WTC11 (cell line): ENCODE data around the gene LGALS3. TPM values are rescaled to one million over a fixed set of nuclear protein-coding genes. Genes with fewer than 3 reads are reported as not detected.

ENCODE experiments used
- ATAC-seq: fragments of 200-7000 bp; cut with Tn5 transposase; 2 replicates; pipeline ENCODE4 v1.10.0; 2021; ENCODE audit warnings: mild to moderate bottlenecking, moderate library complexity
- CTCF ChIA-PET: fragments of 300-600 bp; sonication (Branson Sonifier 250); formaldehyde crosslinking; loops from one replicate; lab custom pipeline; 2021; ENCODE audit warnings: antibody characterized with exemption; lab: Charles Lee
- POLR2A ChIA-PET: fragments of 350-600 bp; sonication (Branson Sonifier 250); formaldehyde crosslinking; loops from one replicate; lab custom pipeline; 2021; ENCODE audit warnings: antibody characterized with exemption; lab: Charles Lee
- DNase-seq: peaks from one replicate; pipeline ENCODE4 v3.0.0; 2021; ENCODE audit warnings: low spot score
- H3K27ac Mint-ChIP-seq: 2 replicates; pipeline ENCODE4 v1.8.0; 2021; ENCODE audit warnings: mixed read lengths
- H3K27me3 Mint-ChIP-seq: 2 replicates; pipeline ENCODE4 v1.8.0; 2021; ENCODE audit warnings: low read depth, mild to moderate bottlenecking, moderate library complexity, mixed read lengths
- H3K36me3 Mint-ChIP-seq: 2 replicates; pipeline ENCODE4 v1.8.0; 2021; ENCODE audit warnings: mixed read lengths
- H3K4me1 Mint-ChIP-seq: 2 replicates; pipeline ENCODE4 v1.8.0; 2022; ENCODE audit warnings: mixed read lengths
- H3K4me3 Mint-ChIP-seq: 2 replicates; pipeline ENCODE4 v1.8.0; 2021; ENCODE audit warnings: mild to moderate bottlenecking, moderate library complexity, mixed read lengths
- H3K9me3 Mint-ChIP-seq: 2 replicates; pipeline ENCODE4 v1.8.0; 2021; ENCODE audit warnings: mixed read lengths
- AR ChIP-seq: fragments of 250-450 bp; sonication (Bioruptor Pico); IDR thresholded peaks from 2 replicates; pipeline ENCODE4 v1.9.0; 2021; ENCODE audit warnings: mild to moderate bottlenecking
- ARID4B ChIP-seq: sonication (generic); formaldehyde crosslinking; IDR thresholded peaks from 2 replicates; pipeline ENCODE4 v1.8.0; 2023; ENCODE audit warnings: missing genetic modification reagents, mild to moderate bottlenecking, borderline replicate concordance
- ATF2 ChIP-seq: sonication (generic); formaldehyde crosslinking; IDR thresholded peaks from 2 replicates; pipeline ENCODE4 v1.8.1; 2022; ENCODE audit warnings: low read depth, missing genetic modification reagents, borderline replicate concordance
- CREB1 ChIP-seq: sonication (generic); formaldehyde crosslinking; IDR thresholded peaks from 2 replicates; pipeline ENCODE4 v1.8.0; 2023; ENCODE audit warnings: mild to moderate bottlenecking, missing genetic modification reagents
- EMX1 ChIP-seq: fragments of 250-450 bp; sonication (Bioruptor Pico); IDR thresholded peaks from 2 replicates; pipeline ENCODE4 v1.8.0; 2021; ENCODE audit warnings: mild to moderate bottlenecking
- ERG ChIP-seq: fragments of 250-450 bp; sonication (Bioruptor Pico); IDR thresholded peaks from 2 replicates; pipeline ENCODE4 v1.8.0; 2021; ENCODE audit warnings: mild to moderate bottlenecking
- FOXP1 ChIP-seq: sonication (generic); formaldehyde crosslinking; IDR thresholded peaks from 2 replicates; pipeline ENCODE4 v1.8.0; 2022; ENCODE audit warnings: missing genetic modification reagents, mild to moderate bottlenecking, moderate library complexity, borderline replicate concordance
- GABPB1 ChIP-seq: sonication (generic); formaldehyde crosslinking; IDR thresholded peaks from 2 replicates; pipeline ENCODE4 v1.8.1; 2023; ENCODE audit warnings: mild to moderate bottlenecking, missing genetic modification reagents
- GTF2I ChIP-seq: fragments of 250-450 bp; sonication (Bioruptor Pico); conservative IDR thresholded peaks from 2 replicates; pipeline ENCODE4 v1.4.0; 2021; ENCODE audit warnings: mild to moderate bottlenecking
- HMGXB4 ChIP-seq: sonication (generic); formaldehyde crosslinking; IDR thresholded peaks from 2 replicates; pipeline ENCODE4 v1.8.1; 2023; ENCODE audit warnings: mild to moderate bottlenecking, moderate library complexity, missing genetic modification reagents
- JAZF1 ChIP-seq: fragments of 250-450 bp; sonication (Bioruptor Pico); IDR thresholded peaks from 2 replicates; pipeline ENCODE4 v1.9.0; 2021; ENCODE audit warnings: moderate library complexity, mild to moderate bottlenecking, inconsistent platforms
- JUN ChIP-seq: sonication (generic); formaldehyde crosslinking; IDR thresholded peaks from 2 replicates; pipeline ENCODE4 v1.8.0; 2023; ENCODE audit warnings: mild to moderate bottlenecking, missing genetic modification reagents
- MAX ChIP-seq: sonication (generic); formaldehyde crosslinking; IDR thresholded peaks from 2 replicates; pipeline ENCODE4 v1.8.0; 2022; ENCODE audit warnings: mild to moderate bottlenecking, missing genetic modification reagents
- SMAD4 ChIP-seq: sonication (generic); formaldehyde crosslinking; IDR thresholded peaks from 2 replicates; pipeline ENCODE4 v1.8.0; 2022; ENCODE audit warnings: mild to moderate bottlenecking, missing genetic modification reagents
- STAT6 ChIP-seq: sonication (generic); formaldehyde crosslinking; conservative IDR thresholded peaks from 2 replicates; pipeline ENCODE4 v1.8.1; 2023; ENCODE audit warnings: mild to moderate bottlenecking, low read depth, missing genetic modification reagents, moderate library complexity
- TCF7 ChIP-seq: sonication (generic); formaldehyde crosslinking; IDR thresholded peaks from 2 replicates; pipeline ENCODE4 v1.8.0; 2022; ENCODE audit warnings: mild to moderate bottlenecking, low read depth, missing genetic modification reagents, moderate library complexity
- ZNF138 ChIP-seq: sonication (generic); formaldehyde crosslinking; conservative IDR thresholded peaks from 2 replicates; pipeline ENCODE4 v1.8.1; 2022; ENCODE audit warnings: mild to moderate bottlenecking, moderate library complexity, missing genetic modification reagents
- ZNF219 ChIP-seq: sonication (generic); formaldehyde crosslinking; IDR thresholded peaks from 2 replicates; pipeline ENCODE4 v1.8.0; 2023; ENCODE audit warnings: missing genetic modification reagents, mild to moderate bottlenecking, borderline replicate concordance
- ZNF263 ChIP-seq: sonication (generic); formaldehyde crosslinking; IDR thresholded peaks from 2 replicates; pipeline ENCODE4 v1.8.1; 2022; ENCODE audit warnings: low read depth, mild to moderate bottlenecking, moderate library complexity, missing genetic modification reagents
- ZNF396 ChIP-seq: fragments of 250-450 bp; sonication (Bioruptor Pico); IDR thresholded peaks from 2 replicates; pipeline ENCODE4 v1.8.0; 2021; ENCODE audit warnings: mild to moderate bottlenecking, moderate library complexity, borderline replicate concordance
- ZNF423 ChIP-seq: fragments of 250-450 bp; sonication (Bioruptor Pico); IDR thresholded peaks from 2 replicates; pipeline ENCODE4 v2.1.2; 2022; ENCODE audit warnings: mild to moderate bottlenecking, moderate library complexity
- total RNA-seq: library from RNA; stranded (reverse); gene quantifications from 3 replicates; pipeline ENCODE4 v1.2.3, GENCODE V29; 2021

Gene LGALS3
- total RNA-seq, 1 experiment from 2014 or later = 5.8 TPM

GRCh38 chr14:55115861-55116245 is 13.2 kb upstream of the LGALS3 start:
- DNase-seq (no peak), ATAC-seq (no peak)
- Mint-ChIP-seq H3K4me3 (no peak overlapping the region), H3K27ac (no peak overlapping the region), H3K27me3 (peaks cover 3% of the 10 kb centered on the region), H3K9me3 (no peaks in the 10 kb centered on the region), H3K4me1 (peaks cover 1% of the 10 kb centered on the region), H3K36me3 (no peaks in the 10 kb centered on the region)
- CTCF ChIA-PET = no interaction called here
- POLR2A ChIA-PET = no interaction called here
- TF ChIP-seq ZNF263 = no peak
- TF ChIP-seq JUN (CRISPR knock-in tag) = no peak
- TF ChIP-seq FOXP1 = no peak
- no peak for TF ChIP-seq ERG (CRISPR knock-in tag)
- TF ChIP-seq ZNF219 = no peak
- TF ChIP-seq HMGXB4 (CRISPR knock-in tag) = no peak
- no peak for TF ChIP-seq GTF2I (CRISPR knock-in tag)
- TF ChIP-seq ZNF138 (CRISPR knock-in tag) = no peak
- TF ChIP-seq JAZF1 (CRISPR knock-in tag) = no peak
- TF ChIP-seq ARID4B (CRISPR knock-in tag) = no peak
- TF ChIP-seq STAT6 (CRISPR knock-in tag) = no peak
- no peak for TF ChIP-seq SMAD4 (CRISPR knock-in tag)

GRCh38 chr14:55116246-55117030 is 12.6 kb upstream of the LGALS3 start:
- H3K27ac Mint-ChIP-seq = no peak overlapping the region
- ATAC-seq (no peak), DNase-seq (no peak)
- peaks cover 5% of the 10 kb centered on the region for H3K4me1 Mint-ChIP-seq
- peaks cover 7% of the 10 kb centered on the region for H3K27me3 Mint-ChIP-seq
- CTCF ChIA-PET = no interaction called here
- no peaks in the 10 kb centered on the region for H3K9me3 Mint-ChIP-seq
- POLR2A ChIA-PET = interaction anchor here (0.6 kb wide), 1 partner anchor 84 kb away, joined by 3 read pairs; no protein-coding TSS in a partner anchor
- no peaks in the 10 kb centered on the region for H3K36me3 Mint-ChIP-seq
- no peak overlapping the region for H3K4me3 Mint-ChIP-seq
- TF ChIP-seq ATF2 (CRISPR knock-in tag) (no peak), AR (CRISPR knock-in tag) (no peak), ZNF396 (no peak), TCF7 (CRISPR knock-in tag) (no peak), ZNF423 (CRISPR knock-in tag) (no peak), GABPB1 (no peak), MAX (CRISPR knock-in tag) (no peak), EMX1 (CRISPR knock-in tag) (no peak), CREB1 (no peak)
